ENCODE measurements around the gene HEYL.
A peak's percentile ranks its signal among the peaks of the same experiment; 100 is the strongest.

The HEYL gene

GRCh38 chr1:39596163-39596562 is 43.3 kb downstream of the HEYL start:
- DNase-seq = no peak

GRCh38 chr1:39593386-39593785 is 46.1 kb downstream of the HEYL start:
- DNase-seq = no peak

- DNase-seq = no peak
Measured at GRCh38 chr1:39592069-39592468, 47.4 kb downstream of the HEYL start.

DNA sequence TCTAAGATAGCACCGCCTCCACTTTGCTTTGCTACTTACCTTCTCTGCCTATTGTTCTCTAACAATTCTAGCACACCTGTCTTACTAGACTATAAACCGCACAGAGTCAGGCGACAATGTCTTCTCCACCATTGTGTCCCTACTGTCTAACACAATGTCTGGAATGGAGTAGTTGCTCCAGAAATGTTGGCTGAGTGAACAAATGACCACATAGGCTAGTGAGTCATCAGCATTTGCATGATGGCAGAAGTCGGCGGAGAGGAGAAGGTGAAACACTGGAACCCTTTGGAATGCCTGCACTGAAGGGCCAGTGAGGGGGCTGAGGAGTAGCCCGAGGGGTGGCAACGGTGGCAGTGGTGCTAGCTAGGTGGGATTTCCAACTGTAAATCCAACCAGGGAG is 48.9 kb downstream of the HEYL start:
- no peak for DNase-seq

DNA sequence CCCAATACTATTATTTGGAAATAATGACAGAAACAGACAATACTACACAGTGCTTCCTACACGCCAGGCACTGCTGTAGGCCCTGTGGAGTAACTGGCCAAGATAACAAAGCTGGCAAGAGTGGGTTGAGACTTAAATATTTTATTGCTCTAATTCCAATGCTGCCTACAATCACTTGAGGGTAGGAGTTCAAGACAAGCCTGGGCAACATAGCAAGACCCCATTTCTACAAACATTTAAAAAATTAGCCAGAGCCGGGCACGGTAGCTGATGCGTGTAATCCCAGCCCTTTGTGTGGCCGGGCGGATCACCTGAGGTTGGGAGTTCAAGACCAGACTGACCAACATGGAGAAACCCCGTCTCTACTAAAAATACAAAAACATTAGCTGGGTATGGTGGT is 53.5 kb downstream of the HEYL start:
- no peak for DNase-seq

GRCh38 chr1:39576016-39576657 is 63.3 kb downstream of the HEYL start:
- DNase-seq = peak; percentile 13

- peak; percentile 32 for DNase-seq
Measured at GRCh38 chr1:39575191-39576015, 64.0 kb downstream of the HEYL start.

- DNase-seq = no peak
Measured at GRCh38 chr1:39574646-39575045, 64.8 kb downstream of the HEYL start.
